CD4-positive, CD25-positive, alpha-beta regulatory T cell (primary cell): ENCODE measurements around the gene WNK2. TPM values are rescaled to one million over a fixed set of nuclear protein-coding genes. Genes with fewer than 3 reads are reported as not detected.

Source experiments
- ATAC-seq, 2 donors: fragments of 150-1000 bp; cut with Tn5 transposase; one replicate each; pipeline ENCODE4 v1.10.0; 2021; ENCODE audit warnings: low read depth in 2 of 2, moderate number of reproducible peaks in 2 of 2, moderate library complexity in 1 of 2
- DNase-seq, 3 donors: peaks; one replicate each; pipeline versions ENCODE4 v3.0.0 to v3.0.0-alpha.2; 2012 to 2022; ENCODE audit warnings: mixed read lengths in 1 of 3
- H3K27ac ChIP-seq: one replicate; pipeline ENCODE4 v1.7.0; 2013; ENCODE audit warnings: mild to moderate bottlenecking, low read length; ENCODE audit not compliant: insufficient read depth, poor library complexity, severe bottlenecking
- H3K27me3 ChIP-seq: one replicate; pipeline ENCODE4 v1.7.0; 2013; ENCODE audit warnings: low read length; ENCODE audit not compliant: control insufficient read depth, insufficient read depth
- H3K36me3 ChIP-seq: one replicate; pipeline ENCODE4 v1.7.0; 2013; ENCODE audit warnings: mild to moderate bottlenecking, low read length, moderate library complexity; ENCODE audit not compliant: control insufficient read depth, insufficient read depth
- H3K4me1 ChIP-seq: 2 replicates; pipeline ENCODE4 v1.7.0; 2013; ENCODE audit warnings: mild to moderate bottlenecking, low read length; ENCODE audit not compliant: insufficient read depth, control insufficient read depth, poor library complexity, severe bottlenecking
- H3K4me3 ChIP-seq: one replicate; pipeline ENCODE4 v1.7.0; 2013; ENCODE audit warnings: low read depth, mild to moderate bottlenecking, low read length, moderate library complexity
- H3K9me3 ChIP-seq, 2 experiments: 1 replicate in 1 of 2; 2 replicates in 1 of 2; pipeline ENCODE4 v1.7.0; 2013; ENCODE audit warnings: low read length in 2 of 2, mild to moderate bottlenecking in 1 of 2, moderate library complexity in 1 of 2; ENCODE audit not compliant: control insufficient read depth in 2 of 2
- H3K27ac Mint-ChIP-seq, 3 donors: one replicate each; pipeline ENCODE4 v1.8.0; 2020 to 2022; ENCODE audit warnings: mild to moderate bottlenecking in 3 of 3, mixed read lengths in 3 of 3, moderate library complexity in 2 of 3
- H3K27me3 Mint-ChIP-seq: one replicate; pipeline ENCODE4 v1.8.0; 2022; ENCODE audit warnings: mild to moderate bottlenecking, mixed read lengths
- H3K36me3 Mint-ChIP-seq: one replicate; pipeline ENCODE4 v1.8.0; 2020; ENCODE audit warnings: mixed read lengths
- H3K4me1 Mint-ChIP-seq, 4 donors: one replicate each; pipeline ENCODE4 v1.8.0; 2020 to 2022; ENCODE audit warnings: mixed read lengths in 4 of 4, mild to moderate bottlenecking in 1 of 4
- H3K4me3 Mint-ChIP-seq, 4 donors: one replicate each; pipeline ENCODE4 v1.8.0; 2020 to 2022; ENCODE audit warnings: mild to moderate bottlenecking in 4 of 4, mixed read lengths in 4 of 4, moderate library complexity in 3 of 4
- H3K9me3 Mint-ChIP-seq, 7 donors: one replicate each; pipeline ENCODE4 v1.8.0; 2020 to 2022; ENCODE audit warnings: mixed read lengths in 7 of 7, mild to moderate bottlenecking in 3 of 7, moderate library complexity in 2 of 7
- polyA plus RNA-seq, 4 donors: library from polyadenylated mRNA; unstranded; fragments of 300-500 nt; fragmentation: Illumina TruSeq; gene quantifications; one replicate each; pipeline ENCODE4 v1.2.3, GENCODE V29; 2021
- total RNA-seq: library from RNA; stranded (reverse); gene quantifications from one replicate; pipeline ENCODE4 v1.2.3, GENCODE V29; 2022

Gene WNK2
- total and polyA plus RNA-seq, 5 donors from 2014 or later = 0.22 TPM; not detected in 4

DNA sequence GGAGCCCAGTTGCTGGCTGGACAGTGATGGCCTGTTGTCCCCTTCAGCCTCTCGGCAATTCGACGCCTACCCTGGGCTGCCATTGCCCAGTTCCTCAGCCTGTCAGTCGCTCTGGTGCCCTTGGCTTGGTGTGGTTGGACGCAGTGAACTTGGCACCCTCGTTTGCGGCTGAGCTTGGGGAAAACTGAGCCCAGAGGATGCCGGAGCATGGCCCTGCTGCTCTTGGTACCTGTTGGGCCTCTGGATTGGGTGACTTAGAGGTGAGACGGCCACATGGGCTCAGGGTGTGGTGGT is 16.5 kb downstream of the WNK2 start:
- Mint-ChIP-seq H3K36me3 (no peaks in the 10 kb centered on the region), H3K4me3 (no peak overlapping the region), H3K4me1 (peaks cover 0 to 10% (median 2%) of the 10 kb centered on the region in 4 donors), H3K27ac (peak overlapping the region in 1 of 3 donors; percentile 49), H3K9me3 (peaks cover 0 to 2% (median 0%) of the 10 kb centered on the region in 7 donors), H3K27me3 (no peaks in the 10 kb centered on the region)
- no peaks in the 10 kb centered on the region for H3K27me3 ChIP-seq
- no peak overlapping the region for H3K4me3 ChIP-seq
- DNase-seq = no peak
- no peaks in the 10 kb centered on the region for H3K4me1 ChIP-seq
- no peaks in the 10 kb centered on the region for H3K9me3 ChIP-seq
- ATAC-seq = no peak
- H3K36me3 ChIP-seq = no peaks in the 10 kb centered on the region
- H3K27ac ChIP-seq = no peak overlapping the region

DNA sequence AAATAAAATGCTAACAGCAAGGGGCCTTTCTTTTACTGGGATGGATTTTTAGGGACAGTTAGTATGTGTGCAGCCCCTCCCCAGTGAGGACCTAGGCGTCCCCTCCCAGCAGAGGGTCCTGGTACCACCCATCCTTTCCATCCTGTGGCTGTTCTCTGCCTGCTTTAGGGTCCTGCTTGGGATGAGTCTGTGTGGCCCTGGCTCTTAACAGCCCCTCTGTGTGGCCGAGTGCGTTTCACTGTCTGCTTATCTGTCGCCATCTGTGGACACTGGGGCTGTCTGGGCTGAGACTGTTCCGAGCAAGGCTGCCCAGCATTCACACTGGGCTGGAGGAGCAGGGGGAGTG is 17.0 kb downstream of the WNK2 start:
- H3K4me1 Mint-ChIP-seq = peaks cover 0 to 10% (median 2%) of the 10 kb centered on the region in 4 donors
- H3K4me3 ChIP-seq = no peak overlapping the region
- H3K9me3 Mint-ChIP-seq = peaks cover 0 to 2% (median 0%) of the 10 kb centered on the region in 7 donors
- H3K36me3 Mint-ChIP-seq = no peaks in the 10 kb centered on the region
- ATAC-seq (no peak), DNase-seq (no peak)
- H3K4me3 Mint-ChIP-seq = no peak overlapping the region
- H3K27ac Mint-ChIP-seq = no peak overlapping the region
- no peaks in the 10 kb centered on the region for H3K9me3 ChIP-seq
- H3K36me3 ChIP-seq = no peaks in the 10 kb centered on the region
- no peaks in the 10 kb centered on the region for H3K27me3 Mint-ChIP-seq
- no peak overlapping the region for H3K27ac ChIP-seq
- H3K4me1 ChIP-seq = no peaks in the 10 kb centered on the region
- no peaks in the 10 kb centered on the region for H3K27me3 ChIP-seq

DNA sequence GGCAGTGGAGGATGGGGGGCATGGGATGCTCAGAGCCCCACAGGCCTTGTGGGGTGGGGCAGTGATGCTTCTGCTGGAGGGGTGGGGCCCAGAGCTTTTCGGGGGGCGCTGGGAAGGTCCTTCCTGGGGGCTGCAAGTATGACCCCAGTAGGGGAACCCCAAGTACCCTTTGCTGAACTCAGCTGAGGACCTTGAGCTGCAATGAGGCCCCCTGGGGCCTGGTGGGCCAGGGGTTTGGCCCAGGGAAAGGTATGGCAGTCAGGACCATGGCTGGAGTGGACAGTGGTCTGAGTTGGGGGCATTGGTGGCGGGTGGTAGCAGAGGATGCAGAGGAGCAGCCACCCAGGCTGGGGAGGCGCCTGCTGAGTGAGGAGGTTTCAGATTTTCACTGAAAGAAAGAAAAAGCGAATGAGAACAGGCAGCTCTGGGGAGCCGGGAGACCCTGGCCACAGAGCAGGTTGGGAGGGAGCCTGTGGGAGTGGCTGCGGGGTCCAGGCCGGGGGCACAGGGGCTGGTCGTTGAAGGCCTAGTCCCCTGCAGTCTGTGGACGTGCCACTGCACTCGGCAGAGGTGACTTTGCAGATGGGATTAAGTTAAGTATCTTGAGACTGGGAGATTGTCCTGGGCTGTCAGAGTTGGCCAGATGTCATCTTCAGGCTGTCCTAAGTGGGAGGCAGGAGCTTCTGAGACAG is 19.2 kb downstream of the WNK2 start:
- no peak overlapping the region for H3K27ac Mint-ChIP-seq
- H3K36me3 Mint-ChIP-seq = no peaks in the 10 kb centered on the region
- ATAC-seq = no peak
- H3K27ac ChIP-seq = no peak overlapping the region
- no peaks in the 10 kb centered on the region for H3K27me3 Mint-ChIP-seq
- H3K4me1 ChIP-seq = no peaks in the 10 kb centered on the region
- no peak for DNase-seq
- no peaks in the 10 kb centered on the region for H3K36me3 ChIP-seq
- no peaks in the 10 kb centered on the region for H3K9me3 Mint-ChIP-seq
- H3K27me3 ChIP-seq = no peaks in the 10 kb centered on the region
- peaks cover 0 to 10% (median 2%) of the 10 kb centered on the region in 4 donors for H3K4me1 Mint-ChIP-seq
- no peak overlapping the region for H3K4me3 ChIP-seq
- H3K4me3 Mint-ChIP-seq = no peak overlapping the region
- no peaks in the 10 kb centered on the region for H3K9me3 ChIP-seq

DNA sequence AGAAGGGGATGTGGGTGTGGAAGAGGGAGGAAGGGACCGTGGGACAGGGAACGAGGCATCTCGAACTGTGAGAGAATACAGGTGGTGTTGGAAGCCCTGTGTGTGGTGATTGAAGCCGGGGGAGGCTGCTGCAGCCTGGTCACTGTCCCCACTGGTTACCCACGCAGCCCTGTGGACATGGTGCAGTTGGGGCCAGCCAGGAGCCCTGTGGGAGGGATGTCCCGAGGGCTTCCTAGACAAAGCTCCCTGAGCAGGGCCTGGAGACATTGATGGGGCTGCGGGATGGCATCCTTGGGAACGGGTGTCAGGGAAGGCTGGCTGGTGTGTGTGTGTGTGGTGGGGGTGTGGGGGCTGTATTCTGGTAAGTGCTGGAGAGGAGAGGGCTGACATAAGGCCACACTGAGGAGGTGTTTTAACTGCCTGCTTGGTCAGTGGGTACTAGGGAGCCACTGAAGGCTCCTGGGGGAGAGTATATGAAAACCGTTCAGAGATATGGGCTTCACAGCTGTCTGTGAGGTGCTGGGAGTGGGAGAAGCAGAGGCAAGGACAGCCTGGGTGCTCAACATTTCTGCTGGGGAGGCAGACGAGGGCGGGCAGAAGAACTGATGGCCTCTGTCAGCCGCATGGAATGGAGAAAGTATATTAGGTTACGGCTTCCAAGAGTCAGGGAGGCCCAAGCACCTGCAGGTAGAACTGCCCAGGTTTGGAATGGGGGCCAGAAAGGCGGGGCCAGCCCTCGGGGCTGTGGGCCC is 20.0 kb downstream of the WNK2 start:
- no peak overlapping the region for H3K27ac Mint-ChIP-seq
- DNase-seq = no peak

DNA sequence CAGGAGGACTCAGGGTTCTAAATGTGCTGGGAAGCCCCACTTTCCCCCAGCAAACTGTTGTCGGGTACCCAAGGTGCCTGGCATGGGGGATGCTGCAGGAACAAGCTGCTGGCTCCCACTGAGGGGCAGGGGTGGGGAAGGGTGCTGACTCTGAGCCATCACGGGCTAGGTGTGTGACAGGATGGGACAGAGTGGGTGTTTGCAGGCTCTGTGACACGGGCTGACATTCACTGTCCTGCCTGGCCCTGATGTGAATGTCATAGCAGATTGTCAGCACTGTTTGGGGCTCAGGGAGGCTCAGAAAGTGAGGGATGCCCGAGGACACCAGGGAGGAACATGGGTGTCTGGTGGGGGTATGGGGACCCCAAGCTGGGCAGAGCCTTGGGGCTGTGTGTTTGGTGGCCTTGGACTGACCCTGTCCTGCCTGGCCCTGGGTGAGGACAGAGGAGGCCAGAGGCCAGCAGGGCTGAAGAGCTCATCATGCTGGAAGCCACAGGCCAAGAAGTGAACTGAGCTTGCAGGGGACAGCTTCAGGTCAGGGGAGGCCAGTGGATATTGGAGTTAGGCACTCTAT is 20.6 kb downstream of the WNK2 start:
- peaks cover 0 to 10% (median 2%) of the 10 kb centered on the region in 4 donors for H3K4me1 Mint-ChIP-seq
- no peaks in the 10 kb centered on the region for H3K27me3 Mint-ChIP-seq
- no peaks in the 10 kb centered on the region for H3K9me3 ChIP-seq
- no peak overlapping the region for H3K27ac ChIP-seq
- H3K4me3 ChIP-seq = no peak overlapping the region
- no peaks in the 10 kb centered on the region for H3K36me3 ChIP-seq
- no peak for ATAC-seq
- no peak overlapping the region for H3K4me3 Mint-ChIP-seq
- H3K36me3 Mint-ChIP-seq = no peaks in the 10 kb centered on the region
- no peaks in the 10 kb centered on the region for H3K4me1 ChIP-seq
- H3K9me3 Mint-ChIP-seq = no peaks in the 10 kb centered on the region
- no peaks in the 10 kb centered on the region for H3K27me3 ChIP-seq
- peak overlapping the region in 2 of 3 donors; percentile 51 to 74 for H3K27ac Mint-ChIP-seq
- no peak for DNase-seq

More for the DNA sequence above, 20.0 kb downstream of the WNK2 start:
- Mint-ChIP-seq H3K36me3 (no peaks in the 10 kb centered on the region), H3K27me3 (no peaks in the 10 kb centered on the region), H3K9me3 (no peaks in the 10 kb centered on the region), H3K4me3 (no peak overlapping the region), H3K4me1 (peaks cover 0 to 10% (median 2%) of the 10 kb centered on the region in 4 donors)
- no peaks in the 10 kb centered on the region for H3K27me3 ChIP-seq
- no peaks in the 10 kb centered on the region for H3K9me3 ChIP-seq
- H3K4me3 ChIP-seq = no peak overlapping the region
- H3K36me3 ChIP-seq = no peaks in the 10 kb centered on the region
- H3K27ac ChIP-seq = no peak overlapping the region
- H3K4me1 ChIP-seq = no peaks in the 10 kb centered on the region
- no peak for ATAC-seq

DNA sequence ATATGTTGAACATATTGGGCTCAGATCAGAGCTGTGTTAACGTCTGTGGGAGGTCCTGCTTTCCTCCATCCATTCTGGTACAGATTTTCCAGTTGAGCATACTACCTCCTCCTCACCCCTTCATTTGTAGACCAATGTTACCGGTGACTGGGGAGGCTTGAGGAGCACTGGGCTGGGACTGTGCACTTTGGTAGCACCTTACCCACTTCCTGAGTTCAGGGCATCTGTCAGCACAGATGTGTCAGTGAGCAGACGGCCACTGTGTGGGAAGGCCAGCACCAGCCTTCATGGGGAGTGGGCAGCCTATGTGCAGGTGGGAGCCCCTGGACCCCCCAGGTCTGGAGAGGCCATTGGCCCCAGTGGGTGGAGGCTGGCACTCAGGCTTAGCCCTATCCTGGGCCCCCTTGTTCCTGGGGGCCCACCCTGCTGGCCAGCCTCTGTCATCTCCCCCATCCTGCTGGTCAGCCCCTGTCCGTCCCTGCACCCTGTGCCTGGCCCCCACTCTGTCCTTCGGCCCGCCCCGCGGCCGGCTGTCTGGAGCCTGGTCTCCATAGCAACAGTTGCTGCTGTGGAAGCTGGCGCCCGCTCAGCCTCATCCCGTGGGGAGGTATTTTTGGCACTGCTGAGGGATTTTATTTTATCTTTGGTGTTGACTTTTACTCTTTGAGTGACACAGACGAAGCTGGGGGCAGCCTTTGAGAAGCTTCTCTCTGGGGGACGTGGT is 21.3 kb downstream of the WNK2 start:
- H3K27ac ChIP-seq = no peak overlapping the region
- no peak overlapping the region for H3K4me3 ChIP-seq
- H3K9me3 ChIP-seq = no peaks in the 10 kb centered on the region
- Mint-ChIP-seq H3K27ac (peak overlapping the region in 2 of 3 donors; percentile 51 to 74), H3K9me3 (no peaks in the 10 kb centered on the region), H3K4me1 (peaks cover 0 to 10% (median 2%) of the 10 kb centered on the region in 4 donors), H3K36me3 (no peaks in the 10 kb centered on the region), H3K4me3 (no peak overlapping the region), H3K27me3 (no peaks in the 10 kb centered on the region)
- no peaks in the 10 kb centered on the region for H3K27me3 ChIP-seq
- ATAC-seq (peak; percentile 33 to 43), DNase-seq (peak in 1 of 3 donors; percentile 23)
- no peaks in the 10 kb centered on the region for H3K4me1 ChIP-seq
- no peaks in the 10 kb centered on the region for H3K36me3 ChIP-seq

DNA sequence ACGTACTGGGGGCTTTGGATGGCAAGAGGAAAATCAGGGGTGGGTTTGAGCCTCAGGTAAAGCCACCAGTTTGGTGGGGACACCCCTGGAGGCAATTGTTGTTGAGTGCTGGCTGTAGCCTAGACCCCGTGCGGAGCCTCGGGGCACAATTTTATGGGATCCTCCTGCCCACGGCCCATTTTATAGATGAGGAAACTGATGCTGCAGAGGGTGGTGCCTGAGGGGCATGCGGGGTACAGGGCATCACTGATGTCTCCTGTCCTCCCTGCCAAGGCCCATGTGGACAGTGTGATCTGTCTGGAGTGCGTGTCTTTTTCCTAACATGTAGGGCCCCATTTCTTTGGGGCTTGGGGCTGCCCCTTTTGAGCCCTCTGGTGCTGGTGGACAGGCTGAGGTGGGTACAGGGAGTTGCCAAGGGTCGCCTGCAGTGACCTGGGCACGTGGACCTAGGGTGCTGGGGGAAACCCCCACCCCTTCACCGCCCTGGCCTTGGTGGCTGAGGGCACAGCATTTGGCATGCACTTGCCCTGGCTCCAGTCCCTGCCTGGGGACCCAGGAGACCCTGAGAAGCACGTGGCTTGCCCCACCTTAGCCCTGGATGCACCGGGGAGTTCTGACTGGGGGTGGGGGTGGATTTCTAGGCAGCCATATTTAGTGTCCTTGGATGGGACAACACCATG is 22.1 kb downstream of the WNK2 start:
- DNase-seq = no peak
- H3K27ac Mint-ChIP-seq = no peak overlapping the region
- no peaks in the 10 kb centered on the region for H3K27me3 Mint-ChIP-seq

More for the DNA sequence above, 22.1 kb downstream of the WNK2 start:
- Histone ChIP-seq H3K4me3 (no peak overlapping the region), H3K27ac (no peak overlapping the region), H3K27me3 (no peaks in the 10 kb centered on the region), H3K4me1 (no peaks in the 10 kb centered on the region), H3K9me3 (no peaks in the 10 kb centered on the region), H3K36me3 (no peaks in the 10 kb centered on the region)
- H3K9me3 Mint-ChIP-seq = no peaks in the 10 kb centered on the region
- peaks cover 0 to 10% (median 2%) of the 10 kb centered on the region in 4 donors for H3K4me1 Mint-ChIP-seq
- ATAC-seq = no peak
- no peak overlapping the region for H3K4me3 Mint-ChIP-seq
- H3K36me3 Mint-ChIP-seq = no peaks in the 10 kb centered on the region
